Stimulated activated CD4-positive, alpha-beta T cell treated with anti-CD3 and anti-CD28 coated beads, Interleukin-12 subunit alpha, Interleukin-12 subunit beta, amount 100 ng/mL, for 24 hours (primary cell): ENCODE results near the gene DUSP9.
"Not testable (repeated sequence)": the region's sequence is repeated elsewhere in the genome, so short reads cannot be mapped to it uniquely, and the experiment has no call there.

Experiments
- DNase-seq, 2 experiments: peaks; one replicate each; pipeline ENCODE4 v3.0.0-alpha.2; 2020; ENCODE audit warnings: low read depth in 2 of 2

DUSP9 gene

GRCh38 chrX:153691032-153691827 is 44.2 kb downstream of the DUSP9 start:
- not testable (repeated sequence) for DNase-seq

- no peak for DNase-seq
Observed at GRCh38 chrX:153692003-153692402, 45.0 kb downstream of the DUSP9 start.

GRCh38 chrX:153692611-153693156 is 45.7 kb downstream of the DUSP9 start:
- DNase-seq = no peak

GRCh38 chrX:153693216-153694086 is 46.4 kb downstream of the DUSP9 start:
- DNase-seq = no peak

- DNase-seq = not testable (repeated sequence)
Observed at GRCh38 chrX:153694256-153694655, 47.3 kb downstream of the DUSP9 start.

GRCh38 chrX:153694687-153695270 is 47.8 kb downstream of the DUSP9 start:
- no peak for DNase-seq

GRCh38 chrX:153696100-153696499 is 49.1 kb downstream of the DUSP9 start:
- no peak for DNase-seq

- not testable (repeated sequence) for DNase-seq
Observed at GRCh38 chrX:153696538-153696937, 49.5 kb downstream of the DUSP9 start.

GRCh38 chrX:153696986-153697722 is 50.2 kb downstream of the DUSP9 start:
- DNase-seq = not testable (repeated sequence)

- DNase-seq = no peak
Observed at GRCh38 chrX:153697924-153698865, 51.2 kb downstream of the DUSP9 start.

GRCh38 chrX:153699210-153699783 is 52.3 kb downstream of the DUSP9 start:
- DNase-seq = not testable (repeated sequence)

GRCh38 chrX:153699784-153700371 is 52.9 kb downstream of the DUSP9 start:
- not testable (repeated sequence) for DNase-seq

- DNase-seq = no peak
Observed at GRCh38 chrX:153700376-153700945, 53.5 kb downstream of the DUSP9 start.
